GM12872 (cell line): Measurements from ENCODE around the gene AHRR.

ENCODE experiments used
- TF ChIP-seq, protein P1 (sequence below): IDR thresholded peaks from 3 replicates; pipeline ENCODE4 v1.5.1; 2011; ENCODE audit warnings: low read depth, mild to moderate bottlenecking, low read length, moderate library complexity; ENCODE audit not compliant: insufficient read depth

AHRR gene

GRCh38 chr5:352639-353611, 31.4 kb downstream of the AHRR start:
- TF ChIP-seq, protein P1, sequence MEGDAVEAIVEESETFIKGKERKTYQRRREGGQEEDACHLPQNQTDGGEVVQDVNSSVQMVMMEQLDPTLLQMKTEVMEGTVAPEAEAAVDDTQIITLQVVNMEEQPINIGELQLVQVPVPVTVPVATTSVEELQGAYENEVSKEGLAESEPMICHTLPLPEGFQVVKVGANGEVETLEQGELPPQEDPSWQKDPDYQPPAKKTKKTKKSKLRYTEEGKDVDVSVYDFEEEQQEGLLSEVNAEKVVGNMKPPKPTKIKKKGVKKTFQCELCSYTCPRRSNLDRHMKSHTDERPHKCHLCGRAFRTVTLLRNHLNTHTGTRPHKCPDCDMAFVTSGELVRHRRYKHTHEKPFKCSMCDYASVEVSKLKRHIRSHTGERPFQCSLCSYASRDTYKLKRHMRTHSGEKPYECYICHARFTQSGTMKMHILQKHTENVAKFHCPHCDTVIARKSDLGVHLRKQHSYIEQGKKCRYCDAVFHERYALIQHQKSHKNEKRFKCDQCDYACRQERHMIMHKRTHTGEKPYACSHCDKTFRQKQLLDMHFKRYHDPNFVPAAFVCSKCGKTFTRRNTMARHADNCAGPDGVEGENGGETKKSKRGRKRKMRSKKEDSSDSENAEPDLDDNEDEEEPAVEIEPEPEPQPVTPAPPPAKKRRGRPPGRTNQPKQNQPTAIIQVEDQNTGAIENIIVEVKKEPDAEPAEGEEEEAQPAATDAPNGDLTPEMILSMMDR, result no peak

DNA sequence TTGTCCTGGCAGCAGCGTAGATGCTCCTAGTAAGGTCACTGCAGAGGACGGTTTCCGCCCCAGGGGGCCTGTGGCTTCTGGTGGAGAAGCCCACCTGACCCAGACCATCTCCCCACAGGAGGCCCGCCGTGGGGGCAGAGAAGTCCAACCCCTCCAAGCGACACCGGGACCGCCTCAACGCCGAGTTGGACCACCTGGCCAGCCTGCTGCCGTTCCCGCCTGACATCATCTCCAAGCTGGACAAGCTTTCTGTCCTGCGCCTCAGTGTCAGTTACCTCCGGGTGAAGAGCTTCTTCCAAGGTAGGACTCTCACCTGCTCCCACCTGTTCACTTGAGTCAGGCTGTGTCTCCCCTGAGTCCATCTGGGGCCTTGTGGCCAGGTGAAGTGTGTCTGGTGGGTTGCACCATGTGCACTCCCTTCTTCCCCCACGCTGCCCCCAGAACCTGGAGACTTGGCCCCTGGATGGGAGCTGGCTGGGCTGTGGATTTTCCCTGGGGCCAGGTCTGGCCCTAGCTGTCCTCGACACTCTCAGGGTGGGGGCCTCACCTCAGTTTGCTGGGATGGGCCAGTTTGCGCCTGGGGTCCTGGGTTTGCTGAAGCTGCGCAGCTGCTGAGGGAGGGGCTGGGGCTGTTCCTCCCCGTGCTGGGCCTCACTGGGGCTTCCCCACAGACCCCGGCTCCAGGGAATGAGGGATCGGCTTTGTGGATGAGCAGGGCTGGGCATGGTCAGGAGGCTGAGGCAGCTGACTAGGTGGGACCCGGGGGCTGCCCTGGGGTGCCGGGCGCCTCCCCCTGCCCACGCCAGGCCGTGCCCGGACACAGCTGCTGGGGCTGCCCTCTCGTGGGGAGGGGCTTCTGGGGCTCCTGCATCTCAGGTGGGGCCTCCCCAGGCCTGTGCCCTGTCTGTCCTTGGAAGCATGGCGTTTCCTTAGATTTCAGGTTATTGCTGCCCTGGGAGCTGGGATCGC, 32.4 kb downstream of the AHRR start:
- TF ChIP-seq, protein P1, result no peak

- TF ChIP-seq, protein P1, result no peak
Observed at GRCh38 chr5:354581-355378, 33.3 kb downstream of the AHRR start.

GRCh38 chr5:355379-355935, 33.9 kb downstream of the AHRR start:
- TF ChIP-seq, protein P1, result no peak

GRCh38 chr5:355958-356357, 34.4 kb downstream of the AHRR start:
- TF ChIP-seq, protein P1, result no peak

- TF ChIP-seq, protein P1, result no peak
Observed at GRCh38 chr5:359301-359897, 37.9 kb downstream of the AHRR start.
